GM12878 (cell line): ENCODE data around the gene SPANXN3. TPM values are rescaled to one million over a fixed set of nuclear protein-coding genes. Genes with fewer than 3 reads are reported as not detected.
"Not testable (repeated sequence)": the region's sequence is repeated elsewhere in the genome, so short reads cannot be mapped to it uniquely, and the experiment has no call there.

Experiments used
- ATAC-seq: fragments of 200-7000 bp; cut with Tn5 transposase; 3 replicates; pipeline ENCODE4 v1.9.1; 2020; ENCODE audit warnings: mild to moderate bottlenecking, moderate library complexity
- Bru-seq: library from RNA; stranded (reverse); fragments of 400-500 nt; gene quantifications from one replicate; lab custom pipeline; 2021; lab: Mats Ljungman, UMichigan
- BruChase-seq, 2 experiments: library from RNA; stranded (reverse); fragments of 400-500 nt; gene quantifications; one replicate each; lab custom pipeline; 2021; lab: Mats Ljungman, UMichigan
- BruUV-seq: library from RNA; stranded (reverse); fragments of 400-500 nt; replicated peaks from 2 replicates; lab custom pipeline; 2021; lab: Mats Ljungman, UMichigan
- CTCF ChIA-PET: fragments of 300-600 bp; sonication (Branson Sonifier 250); formaldehyde crosslinking; extraction: SDS; loops from one replicate; lab custom pipeline; 2021; ENCODE audit warnings: inconsistent platforms; lab: Yijun Ruan, JAX
- POLR2A ChIA-PET: fragments of 350-600 bp; formaldehyde crosslinking; extraction: SDS; loops from one replicate; lab custom pipeline; 2021; ENCODE audit warnings: inconsistent platforms; lab: Charles Lee
- RAD21 ChIA-PET: fragments of 300-600 bp; sonication (Branson Sonifier 250); formaldehyde crosslinking; loops from one replicate; lab custom pipeline; 2023; ENCODE audit warnings: antibody characterized with exemption; ENCODE audit not compliant: unreplicated experiment; lab: Charles Lee
- SMC1A ChIA-PET: fragments of 300-600 bp; sonication (Branson Sonifier 250); formaldehyde crosslinking; loops from one replicate; lab custom pipeline; 2023; ENCODE audit not compliant: unreplicated experiment, uncharacterized antibody; lab: Charles Lee
- DNase-seq: peaks from one replicate; pipeline ENCODE4 v3.0.0-alpha.2; 2011; ENCODE audit warnings: low read depth, low spot score
- FAIRE-seq: peaks from 3 replicates; lab custom pipeline; 2011; peaks lifted over from hg19 to GRCh38; lab: Jason Lieb, UNC
- H2AFZ ChIP-seq: 2 replicates; pipeline ENCODE4 v1.6.0; 2011; ENCODE audit warnings: low read depth, low read length, control low read depth; ENCODE audit not compliant: control insufficient read depth
- H3K27ac ChIP-seq: 2 replicates; pipeline ENCODE4 v1.5.1; 2011; ENCODE audit warnings: control low read depth; ENCODE audit not compliant: control insufficient read depth, insufficient read depth
- H3K27me3 ChIP-seq, 2 experiments: replicated peaks in 1 of 2; 2 replicates each; pipeline versions ENCODE4 v1.6.0 to v1.6.1; 2011; ENCODE audit warnings: low read length in 1 of 2; ENCODE audit not compliant: control insufficient read depth in 2 of 2, insufficient read depth in 2 of 2
- H3K36me3 ChIP-seq, 2 experiments: 2 replicates each; pipeline ENCODE4 v1.5.1; 2011; ENCODE audit warnings: low read length in 1 of 2; ENCODE audit not compliant: control insufficient read depth in 2 of 2, insufficient read depth in 2 of 2
- H3K4me1 ChIP-seq: 2 replicates; pipeline ENCODE4 v1.6.1; 2011; ENCODE audit warnings: mild to moderate bottlenecking, low read length, moderate library complexity, mixed read lengths; ENCODE audit not compliant: control insufficient read depth, insufficient read depth
- H3K4me2 ChIP-seq: 2 replicates; pipeline ENCODE4 v1.6.0; 2011; ENCODE audit warnings: control low read depth; ENCODE audit not compliant: control insufficient read depth, insufficient read depth
- H3K4me3 ChIP-seq: fragments of 200-600 bp; sonication (generic); 2 replicates; pipeline ENCODE4 v1.5.1; 2016
- H3K79me2 ChIP-seq: 2 replicates; pipeline ENCODE4 v1.6.0; 2011; ENCODE audit warnings: low read length; ENCODE audit not compliant: control insufficient read depth, insufficient read depth
- H3K9ac ChIP-seq: 2 replicates; pipeline ENCODE4 v1.8.0; 2011; ENCODE audit warnings: low read length, control low read depth, mixed read lengths; ENCODE audit not compliant: control insufficient read depth, insufficient read depth
- H3K9me3 ChIP-seq: replicated peaks from 3 replicates; pipeline ENCODE4 v1.5.1; 2011; ENCODE audit warnings: mild to moderate bottlenecking, low read length; ENCODE audit not compliant: control insufficient read depth, insufficient read depth
- H4K20me1 ChIP-seq: 2 replicates; pipeline ENCODE4 v1.6.0; 2011; ENCODE audit not compliant: control insufficient read depth, insufficient read depth
- ATF3 ChIP-seq: IDR thresholded peaks from 2 replicates; pipeline ENCODE4 v1.6.1; 2011; ENCODE audit warnings: low read depth, mild to moderate bottlenecking, low read length, moderate library complexity, borderline replicate concordance; ENCODE audit errors: extremely low read depth
- IRF3 ChIP-seq: fragments of 450-650 bp; IDR thresholded peaks from 2 replicates; pipeline ENCODE4 v1.6.1; 2014; ENCODE audit warnings: mild to moderate bottlenecking
- RBBP5 ChIP-seq: fragments of 200-600 bp; sonication (generic); conservative IDR thresholded peaks from 2 replicates; pipeline ENCODE4 v1.6.1; 2016
- SKIL ChIP-seq: fragments of 450-650 bp; IDR thresholded peaks from 2 replicates; pipeline ENCODE4 v1.6.1; 2017; ENCODE audit warnings: mild to moderate bottlenecking, low read depth, inconsistent platforms; ENCODE audit not compliant: poor library complexity, severe bottlenecking
- SREBF2 ChIP-seq: IDR thresholded peaks from 2 replicates; pipeline ENCODE4 v1.6.1; 2012; ENCODE audit warnings: mild to moderate bottlenecking, low read length
- ZNF274 ChIP-seq: IDR thresholded peaks from one replicate; pipeline ENCODE4 v1.8.0; 2011; ENCODE audit not compliant: insufficient read length, insufficient read depth
- WGBS: methylation state at CpG from one replicate; pipeline ENCODE4 v1.1.6; 2016; ENCODE audit warnings: low lambda C conversion rate; ENCODE audit not compliant: insufficient replicate concordance, insufficient coverage; ENCODE audit errors: missing lambda C conversion rate; 5-methylcytosine and 5-hydroxymethylcytosine counted together
- in situ Hi-C: fragments of 300-500 bp; cut with MboI; formaldehyde crosslinking; loops from 9 replicates; pipeline ENCODE4 v1.14.3; 2018; ENCODE audit warnings: mixed read lengths
- intact Hi-C: fragments of 100-400 bp; cut with micrococcal nuclease; formaldehyde crosslinking; loops from one replicate; pipeline ENCODE4 v1.14.2; 2022; ENCODE audit not compliant: unreplicated experiment
- long read RNA-seq, 2 experiments: library from polyadenylated mRNA; unstranded; transcript quantifications; one replicate each; pipeline ENCODE4 v2.0.0, GENCODE V29; 2019 to 2020
- polyA minus RNA-seq, 3 experiments: library from RNA; depleted of rRNA, polyadenylated mRNA; stranded (reverse); fragments of >200 nt; gene quantifications; 2 replicates each; pipeline ENCODE4 v1.2.3, GENCODE V29; 2011
- polyA plus RNA-seq, 11 experiments: library from polyadenylated mRNA; depleted of rRNA in 4 of 11; unstranded in 6 of 11; stranded (reverse) in 5 of 11; fragments of >200 nt; fragmentation: Nextera tagmentation in 4 of 11; fragmentation: Illumina TruSeq in 1 of 11; extraction: Ambion mirVana in 4 of 11; extraction: Trizol in 1 of 11; gene quantifications; 1 replicate in 1 of 11; 2 replicates in 10 of 11; pipeline versions ENCODE4 v1.2.1 to v1.2.3, GENCODE V29; 2011 to 2016; ENCODE audit warnings: inconsistent platforms in 2 of 11, missing spikeins in 2 of 11, low read depth in 1 of 11
- total RNA-seq, 4 experiments: library from RNA; depleted of rRNA in 3 of 4; stranded (reverse); fragments of >200 nt in 3 of 4; fragmentation: Illumina TruSeq in 1 of 4; extraction: Trizol in 1 of 4; gene quantifications; 2 replicates each; pipeline versions ENCODE4 v1.2.1 to v1.2.3, GENCODE V29; 2013 to 2021

SPANXN3 gene, protein sequence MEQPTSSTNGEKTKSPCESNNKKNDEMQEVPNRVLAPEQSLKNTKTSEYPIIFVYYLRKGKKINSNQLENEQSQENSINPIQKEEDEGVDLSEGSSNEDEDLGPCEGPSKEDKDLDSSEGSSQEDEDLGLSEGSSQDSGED
- not detected in 2 replicates for total RNA-seq (2013; cell fraction: nucleolus; rRNA removed)
- total RNA-seq (2014; rRNA removed): not detected in 2 replicates
- total RNA-seq (2014; rRNA removed; fragmentation: Illumina TruSeq; extraction: Trizol): not detected in 2 replicates
- total RNA-seq (2021): not detected in 2 replicates
- not detected for polyA plus RNA-seq (2011; ENCODE audit: low read depth)
- not detected in 2 replicates for polyA plus RNA-seq (2011; rRNA removed)
- not detected in 2 replicates for polyA plus RNA-seq (2011; cell fraction: cytosol; rRNA removed)
- not detected in 2 replicates for polyA plus RNA-seq (2011; cell fraction: nucleus; rRNA removed)
- polyA plus RNA-seq (2012): not detected in 2 replicates
- polyA plus RNA-seq (2014; fragmentation: Illumina TruSeq; extraction: Trizol): not detected in 2 replicates
- not detected for polyA plus RNA-seq (2014; fragmentation: Nextera tagmentation; extraction: Ambion mirVana)
- polyA plus RNA-seq (2014; rRNA removed): not detected in 2 replicates
- polyA plus RNA-seq (2016; fragmentation: Nextera tagmentation; extraction: Ambion mirVana): not detected
- not detected in 2 replicates for polyA minus RNA-seq (2011; rRNA and poly(A)+ RNA removed)
- not detected in 2 replicates for polyA minus RNA-seq (2011; cell fraction: cytosol; rRNA and poly(A)+ RNA removed)
- polyA minus RNA-seq (2011; cell fraction: nucleus; rRNA and poly(A)+ RNA removed): not detected in 2 replicates
- Bru-seq, nascent RNA: percentile 8 among the genes with signal in this experiment
- percentile 9 among the genes with signal in this experiment for BruChase-seq, experiment 1, labeled RNA remaining after a 6-hour chase
- percentile 9 among the genes with signal in this experiment for BruChase-seq, experiment 2, labeled RNA remaining after a 2-hour chase
- long read RNA-seq, experiment 1: 0 reads
- long read RNA-seq, experiment 2: 0 reads

- H3K27me3 ChIP-seq: not testable (repeated sequence)
Observed at GRCh38 chrX:143517375-143517774, at the start of gene SPANXN3. TSS of gene SPANXN3 (minus strand) at chrX:143517475. CDS start at chrX:143517391, 84 bp downstream.

GRCh38 chrX:143536176-143536575, 18.9 kb upstream of the SPANXN3 start:
- intact Hi-C loops (no loop called here), in situ Hi-C loops (no loop called here)
- ChIA-PET CTCF (no interaction called here), SMC1A (no interaction called here), RAD21 (no interaction called here), POLR2A (no interaction called here)
- DNase-seq: no peak
- H3K4me1 ChIP-seq: no peaks in the 10 kb centered on the region
- H3K4me3 ChIP-seq: no peak overlapping the region
- FAIRE-seq: no peak
- H3K4me2 ChIP-seq: no peak overlapping the region
- H3K27me3 ChIP-seq: no peaks in the 10 kb centered on the region
- ATAC-seq: no peak
- 6% methylated on average over 3 of the region's 3 CpGs for WGBS
- H3K27ac ChIP-seq: no peak overlapping the region
- H2AFZ ChIP-seq: no peak overlapping the region
- H4K20me1 ChIP-seq: no peaks in the 10 kb centered on the region
- no TSS peak for BruUV-seq
- no peaks in the 10 kb centered on the region for H3K36me3 ChIP-seq
- H3K79me2 ChIP-seq: no peaks in the 10 kb centered on the region
- no peaks in the 10 kb centered on the region for H3K9me3 ChIP-seq
- no peak overlapping the region for H3K9ac ChIP-seq
- TF ChIP-seq ZNF274: no peak
- no peak for TF ChIP-seq IRF3
- no peak for TF ChIP-seq RBBP5
- TF ChIP-seq ATF3: no peak
- TF ChIP-seq SREBF2: no peak
- no peak for TF ChIP-seq SKIL

More at GRCh38 chrX:143517375-143517774, at the start of gene SPANXN3:
- H2AFZ ChIP-seq, ATAC-seq, DNase-seq, CTCF ChIA-PET, RAD21 ChIA-PET, SMC1A ChIA-PET, H3K4me2 ChIP-seq, H3K9ac ChIP-seq, BruUV-seq, H3K27ac ChIP-seq, in situ Hi-C loops, POLR2A ChIA-PET, H4K20me1 ChIP-seq, H3K9me3 ChIP-seq, H3K4me3 ChIP-seq, H3K4me1 ChIP-seq, H3K36me3 ChIP-seq, intact Hi-C loops, FAIRE-seq, H3K79me2 ChIP-seq: not testable (repeated sequence)
- 14% methylated on average over 1 of the region's 5 CpGs for WGBS
